ENCODE measurements around the gene ZNF358.

The ZNF358 gene

DNA sequence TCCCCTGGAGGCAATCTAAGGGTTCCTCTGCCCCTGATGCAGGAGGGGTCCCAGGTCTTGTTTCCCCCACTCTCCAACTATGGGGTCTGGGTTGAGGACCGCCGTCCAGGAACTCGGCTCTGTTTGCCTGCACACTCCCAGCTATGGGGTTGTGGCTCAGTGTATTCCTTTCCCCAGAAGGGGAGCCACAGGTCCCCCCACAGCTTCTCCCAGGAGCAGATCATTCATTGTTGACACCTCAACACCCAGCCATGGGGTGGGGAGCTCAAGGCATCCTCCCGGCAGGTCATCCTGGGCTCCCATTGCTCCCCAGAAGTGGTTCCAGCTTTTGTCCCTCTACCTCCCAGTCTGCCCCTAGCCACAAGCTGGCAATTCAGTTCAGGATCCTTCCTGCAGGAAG is 975 bp downstream of the ZNF358 start:
- peak overlapping the region; percentile 78 for H3K27ac ChIP-seq
- POLR2A ChIA-PET (ENCODE audit: low non-redundant PET) = interaction anchor here (0.5 kb wide), 1 partner anchor 134 kb away, joined by 3 read pairs; no protein-coding TSS in a partner anchor
- DNase-seq (ENCODE audit: low spot score) = no peak
- CTCF ChIA-PET = interaction anchor here (1.2 kb wide), 1 partner anchor 20 kb away, joined by 5 read pairs; a partner anchor contains a TSS
- TF ChIP-seq CTCF (conservative IDR thresholded peaks at IDR 0.05; ENCODE audit: low read depth) = no peak

GRCh38 chr19:7519361-7520130 is 3.6 kb downstream of the ZNF358 start:
- CTCF ChIA-PET = no interaction called here
- TF ChIP-seq CTCF (conservative IDR thresholded peaks at IDR 0.05; ENCODE audit: low read depth) = no peak
- no peak for DNase-seq (ENCODE audit: low spot score)
- H3K27ac ChIP-seq = no peak overlapping the region
- POLR2A ChIA-PET (ENCODE audit: low non-redundant PET) = interaction anchor here (0.8 kb wide), 1 partner anchor 37 kb away, joined by 13 read pairs; no protein-coding TSS in a partner anchor

DNA sequence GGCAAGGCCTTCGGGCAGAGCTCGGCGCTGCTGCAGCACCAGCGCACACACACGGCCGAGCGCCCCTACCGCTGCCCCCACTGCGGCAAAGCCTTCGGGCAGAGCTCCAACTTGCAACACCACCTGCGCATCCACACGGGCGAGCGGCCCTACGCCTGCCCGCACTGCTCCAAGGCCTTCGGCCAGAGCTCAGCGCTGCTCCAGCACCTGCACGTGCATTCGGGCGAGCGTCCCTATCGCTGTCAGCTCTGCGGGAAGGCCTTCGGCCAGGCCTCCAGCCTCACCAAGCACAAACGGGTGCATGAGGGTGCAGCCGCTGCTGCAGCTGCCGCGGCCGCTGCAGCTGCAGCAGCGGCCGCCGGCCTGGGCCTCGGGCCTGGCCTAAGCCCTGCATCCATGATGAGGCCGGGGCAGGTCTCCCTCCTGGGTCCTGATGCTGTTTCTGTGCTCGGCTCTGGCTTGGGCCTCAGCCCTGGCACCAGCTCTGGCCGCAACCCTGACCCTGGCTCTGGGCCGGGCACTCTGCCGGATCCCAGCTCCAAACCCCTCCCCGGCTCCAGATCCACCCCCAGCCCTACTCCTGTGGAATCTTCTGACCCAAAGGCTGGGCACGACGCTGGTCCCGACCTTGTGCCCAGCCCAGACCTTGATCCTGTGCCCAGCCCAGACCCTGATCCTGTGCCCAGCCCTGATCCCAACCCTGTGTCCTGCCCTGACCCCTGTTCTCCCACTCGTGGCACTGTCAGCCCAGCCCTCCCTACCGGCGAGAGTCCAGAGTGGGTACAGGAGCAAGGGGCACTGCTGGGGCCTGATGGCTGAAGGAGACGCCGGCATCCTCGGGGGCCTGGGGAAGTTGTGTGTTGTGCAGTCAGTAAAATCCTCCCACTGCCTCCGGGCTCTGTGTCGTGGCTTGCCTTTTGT is 4.5 kb downstream of the ZNF358 start:
- no peak for TF ChIP-seq CTCF (conservative IDR thresholded peaks at IDR 0.05; ENCODE audit: low read depth)
- H3K27ac ChIP-seq = peak overlapping the region; percentile 15; the same call in 1 of the 2 replicates
- CTCF ChIA-PET = no interaction called here
- DNase-seq (ENCODE audit: low spot score) = no peak
- POLR2A ChIA-PET (ENCODE audit: low non-redundant PET) = interaction anchor here (0.6 to 0.8 kb wide), 2 partner anchors 37 to 56 kb away, joined by 3 to 13 read pairs; no protein-coding TSS in a partner anchor

GRCh38 chr19:7521551-7522071 is 5.7 kb downstream of the ZNF358 start:
- ChIA-PET CTCF (no interaction called here), POLR2A (ENCODE audit: low non-redundant PET) (interaction anchor here (1.2 kb wide), 1 partner anchor 13 kb away, joined by 11 read pairs; no protein-coding TSS in a partner anchor)
- DNase-seq (ENCODE audit: low spot score) = no peak
- TF ChIP-seq CTCF (conservative IDR thresholded peaks at IDR 0.05; ENCODE audit: low read depth) = no peak
- H3K27ac ChIP-seq = peak overlapping the region; percentile 75

DNA sequence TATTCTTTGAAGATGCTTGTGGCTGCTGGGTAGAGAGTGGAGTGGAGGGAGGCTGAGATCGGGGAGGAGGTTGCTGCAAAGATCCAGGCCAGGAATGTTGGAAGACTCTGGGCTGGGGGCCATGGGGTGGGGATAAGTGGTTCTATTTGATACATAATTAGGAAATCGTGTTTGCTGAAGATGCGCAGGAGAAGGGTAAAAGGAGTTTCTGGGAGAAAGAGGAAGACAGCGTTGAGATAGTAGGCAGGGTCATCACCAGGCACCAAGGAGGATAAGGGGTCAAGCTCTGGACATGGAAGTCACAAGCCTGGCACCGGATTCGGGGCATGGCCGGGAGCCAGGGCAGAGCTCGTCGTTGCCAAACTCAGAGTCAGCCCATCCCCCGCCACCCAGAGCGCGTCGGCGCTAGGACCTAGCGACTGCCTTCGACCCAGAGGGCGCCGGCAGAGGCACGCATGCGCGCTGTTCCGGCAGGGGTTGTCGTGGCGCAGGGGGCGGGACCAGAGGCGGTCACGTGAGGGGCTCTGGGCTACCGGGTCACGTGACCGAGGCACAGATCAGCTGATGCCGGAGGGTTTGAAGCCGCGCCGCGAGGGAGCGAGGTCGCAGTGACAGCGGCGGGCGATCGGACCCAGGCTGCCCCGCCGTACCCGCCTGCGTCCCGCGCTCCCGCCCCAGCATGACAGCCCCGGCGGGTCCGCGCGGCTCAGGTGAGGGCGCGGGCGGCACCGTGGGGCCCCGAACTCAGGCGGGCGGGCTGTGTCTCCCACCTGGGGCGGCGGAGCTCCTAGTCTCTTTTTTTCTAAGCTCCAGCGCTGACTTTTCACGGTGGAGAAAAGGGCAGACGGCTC is 6.4 kb downstream of the ZNF358 start, which contains the start of gene MCOLN1:
Gene MCOLN1, plus strand, starts transcription at position 553 of the 851 bp plus-strand sequence. Its CDS starts 127 bp downstream, at position 680.
- TF ChIP-seq CTCF (conservative IDR thresholded peaks at IDR 0.05; ENCODE audit: low read depth) = no peak
- ChIA-PET CTCF (no interaction called here), POLR2A (ENCODE audit: low non-redundant PET) (interaction anchor here (0.6 to 1.2 kb wide), 2 partner anchors 12 to 98 kb away, joined by 3 to 11 read pairs; no protein-coding TSS in a partner anchor)
- H3K27ac ChIP-seq = peak within 1 kb of the TSS; percentile 75
- peak; percentile 100 for DNase-seq (ENCODE audit: low spot score)
